Measurements from ENCODE around the gene SIX5.

Gene SIX5

DNA sequence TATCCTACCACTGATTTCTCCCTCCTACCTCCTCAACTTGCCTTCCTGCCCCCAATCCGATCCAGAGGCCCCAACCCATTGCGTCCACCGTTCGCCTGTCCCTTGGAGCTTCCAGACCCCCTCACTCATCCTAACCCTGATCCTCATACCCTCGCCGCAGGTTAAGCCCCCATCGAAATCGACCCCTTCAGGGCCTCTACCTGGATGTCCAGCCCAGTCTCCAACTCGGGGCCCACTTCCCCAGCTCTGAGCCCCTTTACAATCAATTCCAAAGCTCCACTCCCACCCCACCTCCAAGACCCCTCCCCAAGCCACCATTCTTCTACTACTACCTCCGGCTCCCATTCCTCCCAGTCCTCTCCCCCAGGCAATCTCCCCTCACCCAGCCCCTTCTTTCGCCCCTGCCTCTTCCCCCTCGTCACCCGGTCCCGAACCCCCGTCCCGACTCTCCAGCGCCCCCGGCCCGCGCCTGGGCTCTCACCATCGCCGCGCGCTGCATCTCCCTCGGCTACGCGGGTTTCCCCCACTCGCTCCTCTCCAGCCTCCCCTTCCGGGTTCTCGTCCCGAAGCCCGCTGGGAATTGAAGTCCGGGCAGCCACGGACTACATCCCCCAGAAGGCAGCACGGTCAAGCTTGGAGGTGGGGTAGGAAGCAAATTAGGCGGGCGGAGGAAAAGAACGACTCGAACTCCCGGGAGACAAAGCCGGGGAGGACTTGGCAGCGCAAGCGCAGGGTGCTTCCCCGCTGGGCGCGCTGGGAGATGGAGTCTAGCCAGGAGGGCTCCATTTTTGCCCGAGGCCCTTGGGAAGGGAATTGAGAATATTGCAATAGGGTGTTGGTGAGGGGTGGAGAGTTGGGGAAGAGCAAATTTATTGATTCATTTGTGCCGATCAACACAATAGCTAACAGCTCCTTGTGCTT lies 38.4 kb downstream of the SIX5 start, which contains the start of gene FBXO46 (continued):
- TF ChIP-seq ZNF274 (IDR thresholded peaks at IDR 0.05; ENCODE audit: low read length) = no peak
- no peak for TF ChIP-seq ZNF274 (tag by site-specific recombination; IDR thresholded peaks at IDR 0.05; ENCODE audit: borderline replicate concordance)
- no peak for TF ChIP-seq ELK4 (IDR thresholded peaks at IDR 0.05; ENCODE audit: borderline replicate concordance, low read depth, low read length)
- TF ChIP-seq ZXDB (tag by site-specific recombination; IDR thresholded peaks at IDR 0.05) = peak; percentile 83
- TF ChIP-seq ZBTB21 (tag by site-specific recombination; IDR thresholded peaks at IDR 0.05) = no peak
- no peak for TF ChIP-seq ZNF433 (tag by site-specific recombination; IDR thresholded peaks at IDR 0.05; ENCODE audit: low read depth)
- peak; percentile 15; the same call in 1 of the 2 replicates for TF ChIP-seq ZEB2 (tag by site-specific recombination; IDR thresholded peaks at IDR 0.05)
- TF ChIP-seq ZNF791 (tag by site-specific recombination; IDR thresholded peaks at IDR 0.05) = 0 out of 2 replicates have a peak, but pooled peaks have one; percentile 20
- TF ChIP-seq ZNF664 (tag by site-specific recombination; IDR thresholded peaks at IDR 0.05) = no peak
- TF ChIP-seq ZNF658 (tag by site-specific recombination; IDR thresholded peaks at IDR 0.05) = no peak
- no peak for TF ChIP-seq MZF1 (tag by site-specific recombination; IDR thresholded peaks at IDR 0.05; ENCODE audit: borderline replicate concordance)
- TF ChIP-seq ZBTB48 (tag by site-specific recombination; IDR thresholded peaks at IDR 0.05) = peak; percentile 80
- no peak for TF ChIP-seq ZNF626 (tag by site-specific recombination; IDR thresholded peaks at IDR 0.05)
- TF ChIP-seq KLF9 (tag by site-specific recombination; IDR thresholded peaks at IDR 0.05; ENCODE audit: low read depth) = 0 out of 2 replicates have a peak, but pooled peaks have one; percentile 36
- no peak for TF ChIP-seq SCRT2 (tag by site-specific recombination; IDR thresholded peaks at IDR 0.05)
- no peak for TF ChIP-seq ZFP41 (tag by site-specific recombination; IDR thresholded peaks at IDR 0.05; ENCODE audit: borderline replicate concordance)
- TF ChIP-seq SALL2 (tag by site-specific recombination; IDR thresholded peaks at IDR 0.05; ENCODE audit: borderline replicate concordance) = no peak
- 0 out of 2 replicates have a peak, but pooled peaks have one; percentile 63 for TF ChIP-seq ZNF600 (tag by site-specific recombination; IDR thresholded peaks at IDR 0.05)
- TF ChIP-seq, protein P1, sequence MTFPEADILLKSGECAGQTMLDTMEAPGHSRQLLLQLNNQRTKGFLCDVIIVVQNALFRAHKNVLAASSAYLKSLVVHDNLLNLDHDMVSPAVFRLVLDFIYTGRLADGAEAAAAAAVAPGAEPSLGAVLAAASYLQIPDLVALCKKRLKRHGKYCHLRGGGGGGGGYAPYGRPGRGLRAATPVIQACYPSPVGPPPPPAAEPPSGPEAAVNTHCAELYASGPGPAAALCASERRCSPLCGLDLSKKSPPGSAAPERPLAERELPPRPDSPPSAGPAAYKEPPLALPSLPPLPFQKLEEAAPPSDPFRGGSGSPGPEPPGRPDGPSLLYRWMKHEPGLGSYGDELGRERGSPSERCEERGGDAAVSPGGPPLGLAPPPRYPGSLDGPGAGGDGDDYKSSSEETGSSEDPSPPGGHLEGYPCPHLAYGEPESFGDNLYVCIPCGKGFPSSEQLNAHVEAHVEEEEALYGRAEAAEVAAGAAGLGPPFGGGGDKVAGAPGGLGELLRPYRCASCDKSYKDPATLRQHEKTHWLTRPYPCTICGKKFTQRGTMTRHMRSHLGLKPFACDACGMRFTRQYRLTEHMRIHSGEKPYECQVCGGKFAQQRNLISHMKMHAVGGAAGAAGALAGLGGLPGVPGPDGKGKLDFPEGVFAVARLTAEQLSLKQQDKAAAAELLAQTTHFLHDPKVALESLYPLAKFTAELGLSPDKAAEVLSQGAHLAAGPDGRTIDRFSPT (tag by site-specific recombination; IDR thresholded peaks at IDR 0.05) = no peak
- TF ChIP-seq ZBTB17 (tag by site-specific recombination; IDR thresholded peaks at IDR 0.05) = peak; percentile 99
- TF ChIP-seq ZNF324 (tag by site-specific recombination; IDR thresholded peaks at IDR 0.05) = 0 out of 2 replicates have a peak, but pooled peaks have one; percentile 33
- TF ChIP-seq ZFHX2 (tag by site-specific recombination; conservative IDR thresholded peaks at IDR 0.05) = no peak
- TF ChIP-seq ZNF157 (tag by site-specific recombination; IDR thresholded peaks at IDR 0.05) = 0 out of 2 replicates have a peak, but pooled peaks have one; percentile 37
- TF ChIP-seq ZIC2 (tag by site-specific recombination; IDR thresholded peaks at IDR 0.05) = peak; percentile 62; the same call in 1 of the 2 replicates
- TF ChIP-seq FEZF1 (tag by site-specific recombination; IDR thresholded peaks at IDR 0.05) = no peak
- no peak for TF ChIP-seq MEIS1 (CRISPR knock-in tag; IDR thresholded peaks at IDR 0.05; ENCODE audit: borderline replicate concordance)
- no peak for TF ChIP-seq ZNF549 (tag by site-specific recombination; IDR thresholded peaks at IDR 0.05)
- no peak for TF ChIP-seq TSHZ1 (tag by site-specific recombination; IDR thresholded peaks at IDR 0.05; ENCODE audit: borderline replicate concordance)
- TF ChIP-seq, protein P2, sequence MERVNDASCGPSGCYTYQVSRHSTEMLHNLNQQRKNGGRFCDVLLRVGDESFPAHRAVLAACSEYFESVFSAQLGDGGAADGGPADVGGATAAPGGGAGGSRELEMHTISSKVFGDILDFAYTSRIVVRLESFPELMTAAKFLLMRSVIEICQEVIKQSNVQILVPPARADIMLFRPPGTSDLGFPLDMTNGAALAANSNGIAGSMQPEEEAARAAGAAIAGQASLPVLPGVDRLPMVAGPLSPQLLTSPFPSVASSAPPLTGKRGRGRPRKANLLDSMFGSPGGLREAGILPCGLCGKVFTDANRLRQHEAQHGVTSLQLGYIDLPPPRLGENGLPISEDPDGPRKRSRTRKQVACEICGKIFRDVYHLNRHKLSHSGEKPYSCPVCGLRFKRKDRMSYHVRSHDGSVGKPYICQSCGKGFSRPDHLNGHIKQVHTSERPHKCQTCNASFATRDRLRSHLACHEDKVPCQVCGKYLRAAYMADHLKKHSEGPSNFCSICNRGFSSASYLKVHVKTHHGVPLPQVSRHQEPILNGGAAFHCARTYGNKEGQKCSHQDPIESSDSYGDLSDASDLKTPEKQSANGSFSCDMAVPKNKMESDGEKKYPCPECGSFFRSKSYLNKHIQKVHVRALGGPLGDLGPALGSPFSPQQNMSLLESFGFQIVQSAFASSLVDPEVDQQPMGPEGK (tag by site-specific recombination; IDR thresholded peaks at IDR 0.05) = peak; percentile 91
- no peak for TF ChIP-seq ZNF596 (tag by site-specific recombination; IDR thresholded peaks at IDR 0.05)
